CD4-positive, alpha-beta T cell treated with Interleukin-2 at 100 ng/mL for 4 hours (primary cell): ENCODE measurements around the gene EVI5L.

Experiments
- DNase-seq: peaks from one replicate; pipeline ENCODE4 v3.0.0-alpha.2; 2020; ENCODE audit warnings: low spot score

Gene EVI5L

DNA sequence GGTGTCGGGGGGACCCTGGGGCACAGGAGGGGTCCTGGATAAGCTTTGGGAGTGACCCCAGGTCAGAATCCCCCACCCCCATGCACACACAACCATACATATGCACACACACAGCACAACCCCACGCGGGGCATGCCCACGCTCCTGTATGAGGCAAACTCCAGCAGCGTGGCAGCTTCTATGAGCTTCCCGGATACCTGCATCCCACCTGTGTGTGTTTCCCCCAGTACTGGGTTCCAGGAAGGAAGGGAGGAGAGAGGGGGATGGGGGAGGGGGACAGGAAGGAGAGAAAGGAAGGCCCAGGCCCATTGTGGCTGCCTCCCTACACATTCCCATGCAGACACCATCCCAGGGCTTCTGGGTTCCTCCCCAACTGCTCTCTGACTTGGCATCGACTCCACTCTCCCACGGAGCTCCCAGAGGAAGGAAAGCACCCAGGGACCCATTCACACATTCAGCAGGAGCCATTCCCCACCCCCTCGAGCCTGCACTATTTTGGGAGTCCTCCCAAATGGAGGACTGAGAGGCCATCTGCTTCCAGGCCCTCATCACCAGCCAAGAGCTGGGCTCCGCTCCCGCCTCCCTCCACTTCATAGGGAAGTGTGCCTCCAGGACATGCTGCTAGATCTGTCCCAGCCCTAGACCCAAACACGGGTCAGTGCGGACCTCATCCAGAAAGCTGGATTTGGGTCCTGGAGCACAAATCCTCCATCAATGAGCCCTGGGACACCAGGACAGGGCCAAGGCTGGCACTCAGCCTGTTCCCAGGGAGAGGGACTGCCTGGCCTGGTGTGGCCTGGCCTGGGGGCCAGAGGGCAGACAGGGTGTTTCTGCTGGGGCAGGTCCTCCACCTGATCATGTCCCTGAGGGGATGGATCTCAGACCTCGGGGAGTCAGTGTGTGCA lies 30.9 kb downstream of the EVI5L start:
- no peak for DNase-seq

DNA sequence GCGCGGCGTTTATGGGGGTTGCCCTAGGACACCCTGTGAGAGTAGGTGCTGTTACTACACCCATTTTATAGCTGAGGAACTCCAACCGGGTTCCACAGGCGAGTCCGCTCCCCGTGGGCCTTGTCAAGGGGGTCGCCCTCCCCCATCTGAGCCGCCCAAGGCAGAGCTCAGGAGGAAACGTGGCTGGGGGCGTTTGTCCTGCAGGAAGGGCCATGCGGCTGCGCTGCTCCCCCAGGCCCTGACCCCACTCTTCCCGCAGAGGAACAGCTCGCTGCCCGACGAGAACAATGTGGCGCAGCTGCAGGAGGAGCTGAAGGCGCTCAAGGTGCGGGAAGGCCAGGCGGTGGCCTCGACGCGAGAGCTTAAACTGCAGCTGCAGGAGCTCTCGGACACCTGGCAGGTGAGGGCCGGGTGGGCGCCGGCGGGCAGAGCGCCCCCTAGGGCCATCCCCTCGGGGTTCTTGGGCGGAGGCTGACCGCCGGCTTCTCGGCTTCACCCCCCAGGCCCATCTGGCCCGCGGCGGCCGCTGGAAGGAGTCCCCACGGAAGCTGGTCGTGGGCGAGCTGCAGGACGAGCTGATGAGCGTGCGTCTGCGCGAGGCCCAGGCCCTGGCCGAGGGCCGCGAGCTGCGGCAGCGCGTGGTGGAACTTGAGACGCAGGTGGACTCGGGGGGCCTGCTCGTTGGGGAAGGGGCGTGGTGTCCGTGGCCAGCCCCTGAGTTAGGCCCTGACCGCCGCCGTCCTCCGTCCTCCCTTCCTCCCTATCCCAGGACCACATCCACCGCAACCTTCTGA lies 31.8 kb downstream of the EVI5L start:
- DNase-seq = no peak

DNA sequence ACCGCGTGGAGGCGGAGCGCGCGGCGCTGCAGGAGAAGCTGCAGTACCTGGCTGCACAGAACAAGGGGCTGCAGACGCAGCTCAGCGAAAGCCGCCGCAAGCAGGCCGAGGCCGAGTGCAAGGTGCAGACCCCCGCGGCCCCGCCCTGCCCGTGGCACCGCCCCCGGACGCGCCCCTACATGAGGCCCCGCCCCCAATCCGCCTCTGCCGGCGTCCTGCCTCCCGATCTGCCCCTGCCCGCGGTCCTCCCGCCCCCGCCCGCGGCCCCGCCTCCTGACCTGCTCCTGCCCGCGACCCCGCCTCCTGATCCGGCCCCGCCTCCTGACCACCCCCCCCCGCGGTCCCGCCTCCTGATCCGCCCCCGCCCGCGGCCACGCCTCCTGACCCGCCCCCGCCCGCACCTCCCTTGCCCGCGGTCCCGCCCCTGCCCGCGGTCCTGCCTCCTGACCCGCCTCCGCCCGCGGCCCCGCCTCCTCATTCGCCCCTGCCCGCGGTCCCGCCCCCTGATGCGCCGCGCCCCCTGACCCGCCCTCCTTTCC lies 32.5 kb downstream of the EVI5L start:
- DNase-seq = peak; percentile 57

DNA sequence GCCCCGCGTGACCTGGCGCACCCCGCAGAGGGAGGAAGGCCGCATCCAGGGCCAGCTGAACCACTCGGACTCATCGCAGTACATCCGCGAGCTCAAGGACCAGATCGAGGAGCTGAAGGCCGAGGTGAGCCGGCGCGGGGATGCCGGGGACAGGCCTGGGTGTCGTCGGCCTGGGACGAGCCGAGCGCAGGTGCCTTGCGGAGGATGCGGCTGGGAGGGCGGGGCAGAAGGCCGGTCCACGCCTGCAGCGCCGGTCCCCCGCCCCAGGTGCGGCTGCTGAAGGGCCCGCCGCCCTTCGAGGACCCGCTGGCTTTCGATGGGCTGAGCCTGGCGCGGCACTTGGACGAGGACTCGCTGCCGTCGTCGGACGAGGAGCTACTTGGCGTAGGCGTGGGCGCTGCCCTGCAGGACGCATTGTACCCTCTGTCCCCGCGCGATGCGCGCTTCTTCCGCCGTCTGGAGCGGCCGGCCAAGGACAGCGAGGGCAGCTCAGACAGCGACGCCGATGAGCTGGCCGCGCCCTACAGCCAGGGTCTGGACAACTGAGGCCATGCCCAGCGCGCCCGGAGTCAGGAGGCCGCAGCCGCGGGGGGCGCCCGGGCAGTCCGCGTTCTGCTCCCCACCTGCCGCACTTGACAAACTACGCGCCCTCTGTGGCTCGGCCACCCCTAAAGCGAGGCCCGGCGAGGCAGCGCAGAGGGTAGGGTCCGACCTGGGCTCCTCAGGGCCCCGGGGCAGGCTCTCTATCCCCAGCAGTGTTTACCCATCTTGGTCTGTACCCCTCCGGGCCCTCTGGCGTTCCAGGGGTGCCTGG lies 33.3 kb downstream of the EVI5L start:
- DNase-seq = no peak

DNA sequence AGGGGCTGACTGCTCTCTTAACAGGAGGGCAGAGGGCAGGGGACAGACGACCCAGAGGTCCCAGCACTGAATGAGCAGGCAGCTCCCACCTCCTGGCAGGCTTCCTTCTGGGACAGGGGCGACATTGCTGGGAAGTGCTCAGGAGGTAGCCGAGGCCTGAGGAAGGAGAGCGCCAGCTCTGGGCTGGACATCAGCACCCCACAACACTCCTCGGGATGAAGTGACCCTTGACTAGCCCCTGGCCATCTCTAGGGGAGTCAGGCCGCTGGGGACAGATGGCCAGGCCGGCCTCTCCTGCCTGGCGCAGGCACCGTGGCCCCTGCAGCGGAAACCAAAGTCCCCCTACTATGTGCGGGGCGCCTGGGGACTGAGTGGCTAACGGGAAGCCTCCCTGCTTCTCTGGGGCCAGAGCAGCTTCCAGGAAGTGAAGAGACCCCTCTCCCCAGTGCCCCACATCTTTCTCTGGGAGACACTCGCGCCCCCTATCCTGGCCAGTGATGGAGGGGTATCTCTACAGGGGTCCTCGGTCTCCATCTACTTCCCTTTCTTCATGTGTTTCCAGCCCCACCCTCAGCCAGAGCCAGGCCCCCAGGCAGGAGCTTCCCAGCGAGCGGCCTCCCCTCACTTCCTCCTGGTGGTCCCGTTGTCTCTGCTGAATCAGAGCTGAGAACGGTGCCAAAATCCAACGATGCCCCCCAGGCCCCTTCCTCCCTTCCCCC lies 34.1 kb downstream of the EVI5L start:
- DNase-seq = no peak

DNA sequence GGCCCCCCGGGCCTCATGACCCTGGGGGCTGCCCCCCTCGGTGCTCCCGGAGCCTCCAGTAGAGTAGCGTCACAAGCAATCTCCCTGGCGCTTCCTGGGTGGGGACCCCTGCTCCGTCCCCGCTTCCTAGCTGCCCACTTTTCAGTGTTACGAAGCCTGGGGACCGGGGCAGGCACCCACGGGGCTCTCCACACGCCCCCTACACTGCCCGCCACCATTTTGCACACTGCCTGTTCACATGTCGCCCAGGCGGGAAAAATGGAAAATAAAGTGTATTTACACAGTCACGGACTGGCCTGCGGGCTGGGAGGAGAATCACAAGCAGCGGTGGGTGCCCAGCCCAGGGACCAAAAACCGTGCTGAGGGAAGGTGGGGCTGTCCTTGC lies 34.7 kb downstream of the EVI5L start:
- DNase-seq = no peak

DNA sequence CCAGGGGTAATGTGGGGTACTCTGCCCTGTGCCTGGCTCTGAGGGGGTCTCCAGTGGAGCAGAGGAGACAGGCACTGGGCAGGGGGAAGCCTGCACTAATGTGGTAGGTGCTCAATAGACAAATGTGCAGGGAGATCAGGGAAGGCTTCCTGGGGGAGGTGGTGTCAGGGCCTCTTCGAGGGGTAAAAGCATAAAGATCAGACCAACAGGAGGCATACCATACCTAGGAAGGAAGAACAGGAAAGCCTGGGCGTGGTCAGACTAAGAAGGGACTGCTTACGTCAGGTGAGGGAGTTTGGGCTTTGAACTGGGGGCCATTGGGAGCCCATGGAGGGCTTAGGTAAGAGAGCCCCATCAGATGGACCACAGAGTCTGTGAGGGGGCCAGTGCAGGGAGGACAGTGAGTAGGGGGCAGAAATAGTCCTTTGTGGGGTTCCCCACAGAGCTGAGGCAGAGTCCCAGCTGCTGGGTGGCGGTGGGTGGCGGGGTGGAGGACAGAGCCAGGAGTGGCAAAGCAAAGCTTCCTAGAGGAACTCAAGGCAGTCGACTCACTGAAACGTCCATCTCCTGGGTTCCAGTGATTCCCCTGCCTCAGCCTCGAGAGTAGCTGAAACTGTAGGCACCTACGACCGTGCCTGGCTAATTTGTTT lies 35.4 kb downstream of the EVI5L start:
- no peak for DNase-seq

DNA sequence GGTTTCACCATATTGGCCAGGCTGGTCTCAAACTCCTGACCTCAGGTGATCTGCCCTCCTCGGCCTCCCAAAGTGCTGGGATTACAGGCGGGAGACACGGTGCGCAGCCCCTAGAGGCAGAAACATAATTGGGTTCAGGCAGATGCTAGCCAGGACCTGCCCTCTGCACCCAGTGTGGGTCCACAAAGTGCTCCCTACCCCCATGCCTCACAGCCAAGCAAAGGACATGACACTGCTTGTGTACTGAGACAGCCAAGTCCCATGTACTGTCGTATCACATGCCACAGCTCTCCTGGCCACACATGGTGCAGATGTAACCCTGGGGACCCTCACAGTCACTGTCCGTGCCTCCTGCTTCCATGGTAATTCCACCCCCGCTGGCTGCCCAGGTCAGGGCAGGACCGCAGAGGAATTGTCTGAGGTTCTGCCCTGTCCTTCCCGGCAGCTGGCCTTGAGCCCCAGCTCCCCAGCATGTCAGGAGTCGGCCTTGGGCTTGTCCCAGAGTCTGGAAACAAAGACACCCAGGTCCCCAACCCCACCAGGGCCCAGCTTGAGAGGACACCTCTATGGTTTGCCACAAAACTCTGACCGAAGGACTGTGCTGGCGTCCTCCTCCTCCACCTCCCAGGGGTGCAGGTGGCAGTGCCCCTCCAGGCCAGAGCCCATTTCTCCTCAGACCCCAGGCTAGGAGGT lies 36.5 kb downstream of the EVI5L start:
- no peak for DNase-seq

DNA sequence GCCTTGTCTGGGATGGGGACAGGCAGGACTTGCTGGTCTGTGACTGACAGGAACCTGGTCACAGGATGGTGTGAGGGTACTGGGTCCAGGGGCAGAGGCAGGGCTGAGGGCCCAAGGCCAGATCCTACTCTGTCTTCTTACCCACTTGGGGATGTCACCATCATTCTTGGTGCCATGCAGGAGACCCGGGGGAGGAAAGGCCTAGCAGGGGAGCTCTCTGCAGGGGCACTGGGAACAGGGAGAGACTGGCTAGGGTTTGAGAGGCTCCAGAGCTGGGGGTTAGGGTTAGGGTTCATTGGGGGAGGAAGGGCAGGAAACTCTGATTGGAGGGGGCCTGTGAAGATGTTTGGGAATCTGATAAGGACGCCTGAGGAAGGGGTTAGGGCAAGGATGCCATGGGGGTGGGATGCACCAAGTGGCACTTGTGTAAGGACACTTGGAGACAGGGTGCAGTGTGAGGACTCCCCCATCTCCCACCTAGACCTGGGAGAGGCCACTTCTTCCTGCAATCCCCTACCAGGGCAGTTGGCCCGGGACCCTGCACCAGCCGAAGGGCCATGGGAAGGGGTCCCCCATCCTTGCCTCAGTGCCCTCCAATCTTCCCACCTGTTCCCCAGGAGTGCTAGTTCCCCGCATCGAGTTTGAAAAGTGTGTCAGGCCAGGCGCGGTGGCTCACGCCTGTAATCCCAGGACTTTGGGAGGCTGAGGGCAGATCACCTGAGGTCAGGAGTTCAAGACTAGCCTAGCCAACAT lies 37.2 kb downstream of the EVI5L start:
- no peak for DNase-seq

DNA sequence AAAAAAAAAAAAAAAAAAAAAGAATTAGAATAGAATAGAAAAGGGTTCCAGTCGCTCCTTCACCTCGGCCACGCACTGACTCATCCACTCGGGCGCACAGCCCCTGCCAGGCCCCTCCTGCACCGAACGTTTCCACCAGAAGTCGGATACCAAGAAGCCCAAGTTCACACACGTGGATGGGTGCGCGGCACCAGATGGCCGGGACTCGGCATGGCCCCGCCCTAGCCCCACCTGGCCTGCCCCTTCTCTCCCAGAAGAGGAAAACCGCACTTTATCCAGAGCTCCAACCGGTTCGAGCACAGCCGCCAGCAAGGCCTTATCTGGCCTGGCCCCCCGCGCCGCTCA lies 38.3 kb downstream of the EVI5L start:
- DNase-seq = peak; percentile 45

DNA sequence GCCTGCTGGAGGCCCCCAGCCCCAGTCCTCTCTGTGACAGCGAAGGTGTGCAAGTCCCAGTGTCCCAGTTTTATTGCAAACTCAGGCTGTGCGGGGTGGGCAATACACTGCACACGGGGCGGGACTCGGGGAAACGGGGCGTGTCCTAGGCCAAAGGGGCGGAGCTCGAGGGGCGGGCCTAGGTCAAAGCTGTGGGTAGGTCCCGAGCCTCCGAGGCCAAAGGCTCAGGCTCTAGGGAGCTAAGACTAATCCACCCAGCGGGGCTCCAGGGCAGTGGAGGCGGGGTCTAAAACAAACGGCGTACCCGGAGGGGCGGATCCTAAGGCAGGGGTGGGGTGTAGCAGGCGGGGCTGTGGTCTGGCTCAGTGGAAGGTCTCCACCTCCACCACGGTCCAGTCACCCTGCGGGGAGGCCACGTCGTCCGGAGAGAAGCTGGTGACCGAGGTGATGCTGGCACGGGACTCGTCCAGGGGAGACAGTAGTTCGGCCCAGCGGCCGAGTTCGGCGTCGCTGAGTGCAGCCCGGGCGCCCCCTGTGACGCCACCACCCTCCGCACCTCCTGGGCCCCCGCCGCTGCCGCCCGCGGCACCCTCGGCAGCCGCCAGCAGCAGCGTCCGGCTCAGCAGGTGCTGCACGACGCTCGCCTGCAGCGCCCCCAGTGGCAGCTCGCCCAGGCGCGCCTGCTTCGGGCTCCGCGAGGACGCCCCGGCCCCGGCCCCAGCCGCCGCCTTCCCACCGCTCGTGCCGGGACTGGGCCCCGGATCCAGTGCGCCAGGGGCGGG lies 38.8 kb downstream of the EVI5L start:
- peak; percentile 82 for DNase-seq

DNA sequence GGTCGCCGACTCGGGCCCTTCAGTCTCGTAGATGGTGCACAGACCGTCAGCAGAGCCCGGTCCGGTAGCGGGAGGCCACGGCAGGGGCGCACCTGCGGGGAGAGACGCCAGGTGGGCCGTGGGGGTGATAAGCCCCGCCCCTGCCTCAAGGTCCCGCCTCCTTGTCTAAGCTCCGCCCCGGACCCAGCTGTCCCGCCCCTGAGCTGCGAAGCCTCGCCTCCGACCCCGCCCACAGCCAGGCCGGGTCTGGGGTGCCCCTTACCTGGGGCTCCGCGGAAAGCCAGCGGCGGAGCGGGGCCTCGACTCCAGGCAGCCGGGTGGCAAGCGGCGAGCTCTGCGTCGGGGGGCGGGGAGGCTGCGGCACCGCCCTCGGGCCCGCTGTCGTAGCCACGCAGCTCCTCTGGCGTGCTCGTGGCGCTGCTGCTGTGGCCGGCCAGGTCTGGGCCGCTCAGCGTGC lies 39.5 kb downstream of the EVI5L start:
- DNase-seq = peak; percentile 80

DNA sequence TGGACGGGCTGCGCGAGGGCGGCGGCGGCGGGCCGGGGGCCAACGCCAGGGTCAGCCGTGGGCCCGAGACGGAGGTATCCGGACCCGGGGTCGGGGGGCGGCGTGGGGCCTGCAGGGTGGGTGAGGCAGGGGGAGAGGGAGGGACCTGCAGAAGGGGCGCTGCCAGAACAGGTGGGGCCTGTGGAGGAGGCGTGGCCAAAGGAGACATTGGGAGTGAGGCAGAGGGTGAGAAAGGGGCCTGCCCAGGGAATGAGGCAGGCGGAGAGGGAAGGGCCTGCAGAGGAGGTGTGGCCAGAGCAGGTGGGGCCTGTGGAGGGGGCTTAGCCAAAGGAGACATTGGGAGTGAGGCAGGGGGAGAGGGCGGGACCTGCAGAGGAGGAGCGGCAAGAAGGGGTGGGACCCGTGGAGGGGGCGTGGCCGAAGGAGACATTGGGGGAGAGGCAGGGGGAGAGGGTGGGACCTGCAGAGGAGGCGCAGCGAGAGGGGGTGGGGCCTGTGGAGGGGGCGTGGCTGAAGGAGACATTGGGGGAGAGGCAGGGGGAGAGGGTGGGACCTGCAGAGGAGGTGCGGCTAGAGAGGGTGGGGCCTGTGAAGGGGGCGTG lies 40.0 kb downstream of the EVI5L start:
- DNase-seq = peak; percentile 36

DNA sequence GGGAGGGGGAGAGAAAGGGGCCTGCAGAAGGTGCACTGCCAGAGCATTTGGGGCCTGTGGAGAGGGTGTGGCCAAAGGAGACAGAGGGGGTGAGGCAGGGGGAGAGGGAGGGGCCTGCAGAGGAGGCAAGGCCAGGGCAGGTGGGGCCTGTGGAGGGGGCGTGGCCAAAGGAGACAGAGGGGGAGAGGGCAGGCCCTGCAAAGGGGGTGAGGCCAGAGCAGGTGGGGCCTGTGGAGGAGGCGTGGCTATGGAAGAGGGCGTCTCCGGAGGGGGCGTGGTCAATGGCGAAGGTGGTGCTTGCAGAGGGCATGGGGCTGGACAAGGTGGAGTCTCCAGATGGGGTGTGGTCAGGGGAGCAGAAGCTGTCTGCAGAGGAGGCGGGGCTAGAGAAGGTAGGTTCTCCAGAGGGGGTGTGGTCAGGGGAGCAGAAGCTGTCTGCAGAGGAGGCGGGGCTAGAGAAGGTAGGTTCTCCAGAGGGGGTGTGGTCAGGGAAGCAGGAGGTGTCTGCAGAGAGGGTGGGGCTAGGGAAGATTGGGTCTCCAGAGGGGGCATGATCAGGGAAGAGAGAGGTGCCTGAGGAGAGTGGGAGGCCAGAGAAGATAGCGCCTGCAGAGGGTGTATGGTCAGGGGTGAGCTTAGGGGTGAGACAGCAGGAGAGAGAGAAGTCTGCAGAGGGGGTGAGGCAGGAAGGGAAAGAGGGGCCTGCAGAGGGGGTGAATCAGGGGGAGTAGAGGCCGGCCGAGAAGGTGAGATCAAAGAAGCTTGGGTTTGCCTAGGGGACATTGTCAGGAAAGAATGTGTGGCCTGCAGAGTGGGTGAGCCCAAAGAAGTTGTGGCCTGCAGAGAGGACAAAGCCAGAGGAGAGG lies 40.8 kb downstream of the EVI5L start:
- peak; percentile 5 for DNase-seq

DNA sequence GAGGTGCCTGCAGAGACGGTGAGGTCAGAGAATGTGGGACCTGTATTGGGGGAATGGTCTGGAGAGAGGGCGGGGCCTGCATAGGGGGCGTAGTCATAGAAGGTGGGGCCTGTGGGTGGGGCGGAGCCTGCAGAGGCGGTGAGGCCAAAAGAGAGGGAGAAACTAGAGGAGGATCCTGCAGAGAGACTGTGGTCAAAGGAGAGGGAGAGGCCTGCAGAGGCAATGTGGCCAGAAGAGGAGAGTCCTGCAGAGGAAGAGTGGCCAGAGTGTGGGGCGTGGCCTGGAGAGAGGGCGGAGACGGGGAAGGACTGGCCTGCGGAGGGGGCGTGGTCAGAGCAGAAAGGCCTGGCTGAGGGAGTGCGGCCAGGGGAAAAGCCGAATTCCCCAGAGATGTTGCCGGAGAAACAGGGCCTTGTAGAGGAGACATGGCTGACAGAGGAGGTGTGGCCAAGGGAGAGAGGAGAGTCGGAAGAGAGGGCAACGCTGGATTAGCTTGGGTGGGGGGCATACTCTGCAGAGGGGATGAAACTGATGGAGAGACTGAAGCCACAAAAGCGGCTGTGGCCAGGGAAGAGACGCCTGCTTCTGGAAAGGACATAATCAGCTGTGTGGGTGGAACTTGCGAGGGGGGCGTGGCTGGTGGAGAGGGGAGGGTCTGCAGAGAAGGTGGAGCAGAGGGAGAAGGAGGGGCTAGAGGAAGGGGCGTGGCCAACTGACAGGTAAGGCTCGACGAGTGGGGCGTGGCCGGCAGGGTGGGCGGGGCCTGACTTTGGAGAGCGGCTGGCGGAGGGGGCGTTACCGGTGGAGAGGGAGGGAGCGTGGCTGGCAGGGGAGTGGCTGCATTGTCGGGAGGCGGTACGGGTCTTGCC lies 41.7 kb downstream of the EVI5L start:
- peak; percentile 61 for DNase-seq
